HG03432 (cell line): ENCODE results near the gene ZGPAT.

Source experiments
- ATAC-seq: cut with Tn5 transposase; IDR thresholded peaks from one replicate; pipeline ENCODE4 v1.9.1; 2021; ENCODE audit warnings: mild to moderate bottlenecking, moderate library complexity; ENCODE audit not compliant: unreplicated experiment

The ZGPAT gene

DNA sequence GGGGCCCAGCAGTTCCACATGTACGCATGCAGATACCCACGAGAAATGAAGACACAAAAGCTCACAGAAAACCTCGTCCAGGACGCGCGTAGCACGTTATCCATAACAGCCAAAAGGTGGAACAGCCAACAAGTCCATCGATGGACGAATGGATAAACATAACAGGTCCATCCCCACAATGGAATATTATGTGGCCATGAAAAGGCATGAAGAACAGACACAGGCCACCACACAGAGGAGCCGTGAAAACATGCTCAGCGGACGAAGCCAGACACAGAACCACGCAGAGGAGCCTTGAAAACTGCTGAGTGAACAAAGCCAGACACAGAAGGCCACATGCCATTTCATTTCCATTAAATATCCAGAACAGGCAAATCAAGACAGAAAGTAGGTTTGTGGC is 69.8 kb downstream of the ZGPAT start:
- no peak for ATAC-seq

GRCh38 chr20:63778034-63778752 is 70.4 kb downstream of the ZGPAT start:
- no peak for ATAC-seq

- no peak for ATAC-seq
Observed at GRCh38 chr20:63778857-63779256, 71.0 kb downstream of the ZGPAT start.

DNA sequence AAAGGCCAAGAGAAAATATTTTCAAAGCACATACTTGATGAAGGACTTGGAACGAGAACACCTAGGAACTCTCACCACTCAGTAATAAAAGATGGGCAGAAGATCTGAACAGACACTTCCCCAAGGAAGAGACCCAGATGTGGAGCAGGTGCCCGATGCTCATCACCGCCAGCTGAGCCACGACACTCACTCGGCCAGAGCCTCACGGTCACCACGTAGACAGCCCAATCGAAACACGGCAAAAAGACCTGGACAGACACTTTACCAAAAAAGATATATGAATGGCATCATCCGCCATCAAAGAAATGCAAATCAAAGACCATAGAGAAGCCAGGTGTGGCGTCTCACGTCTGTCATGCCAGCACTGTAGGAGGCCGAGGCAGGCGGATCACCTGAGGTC is 73.3 kb downstream of the ZGPAT start:
- ATAC-seq = no peak

- ATAC-seq = no peak
Observed at GRCh38 chr20:63782051-63782471, 74.2 kb downstream of the ZGPAT start.

DNA sequence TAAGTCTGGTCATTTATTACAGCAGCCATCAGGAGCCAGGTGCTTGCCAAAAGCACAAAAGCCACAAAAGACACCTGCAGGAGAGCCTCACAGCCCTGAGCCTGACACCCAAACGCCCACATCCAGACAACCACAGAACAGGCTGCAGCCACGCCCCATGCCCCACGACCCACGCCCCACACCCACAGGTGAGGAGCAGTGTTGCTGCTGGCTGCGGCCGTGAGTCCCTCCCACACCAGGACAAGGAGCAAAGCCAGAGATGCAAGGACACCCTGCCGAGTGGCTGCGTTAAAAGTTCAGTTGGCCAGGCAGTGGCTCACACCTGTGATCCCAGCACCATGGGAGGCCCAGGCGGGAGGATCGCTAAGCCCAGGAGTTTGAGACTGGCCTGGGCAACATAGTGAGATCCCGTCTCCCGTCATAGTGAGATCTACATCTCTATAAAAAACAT is 74.7 kb downstream of the ZGPAT start:
- ATAC-seq = no peak

- ATAC-seq = no peak
Observed at GRCh38 chr20:63783970-63784369, 76.1 kb downstream of the ZGPAT start.

GRCh38 chr20:63785691-63786131 is 77.9 kb downstream of the ZGPAT start:
- no peak for ATAC-seq
